Muscle of back (tissue), 11 donors: ENCODE data around the gene PTPRQ. TPM values are rescaled to one million over a fixed set of nuclear protein-coding genes. Genes with fewer than 3 reads are reported as not detected.

Source experiments
- DNase-seq, 3 donors: peaks; one replicate each; pipeline versions ENCODE4 v3.0.0 to v3.0.0-alpha.2; 2013
- polyA plus RNA-seq, 10 donors: library from polyadenylated mRNA; unstranded; fragments of 120-200 nt; gene quantifications; one replicate each; pipeline ENCODE4 v1.2.1, GENCODE V29; 2013; ENCODE audit not compliant: insufficient read length in 10 of 10

The PTPRQ gene
- polyA plus RNA-seq, 10 donors: 0.36 to 2.4 (median 1.3) TPM

GRCh38 chr12:80565271-80565670 lies 121.2 kb downstream of the PTPRQ start:
- DNase-seq: peak; percentile 29 to 68 (median 54)

GRCh38 chr12:80567401-80567800 lies 123.4 kb downstream of the PTPRQ start:
- DNase-seq: no peak

GRCh38 chr12:80576641-80577418 lies 132.8 kb downstream of the PTPRQ start:
- DNase-seq: no peak

GRCh38 chr12:80580254-80580653 lies 136.2 kb downstream of the PTPRQ start:
- DNase-seq: peak; percentile 22 to 93 (median 53)

- no peak for DNase-seq
Observed at GRCh38 chr12:80581783-80582182, 137.7 kb downstream of the PTPRQ start.

- DNase-seq: no peak
Observed at GRCh38 chr12:80582431-80582830, 138.4 kb downstream of the PTPRQ start.

- no peak for DNase-seq
Observed at GRCh38 chr12:80589077-80589476, 145.0 kb downstream of the PTPRQ start.

- DNase-seq: no peak
Observed at GRCh38 chr12:80590085-80590484, 146.1 kb downstream of the PTPRQ start.

GRCh38 chr12:80593766-80594165 lies 149.7 kb downstream of the PTPRQ start:
- peak in 1 of 3 donors; percentile 90 for DNase-seq

- no peak for DNase-seq
Observed at GRCh38 chr12:80596509-80596908, 152.5 kb downstream of the PTPRQ start.

GRCh38 chr12:80598004-80598606 lies 154.1 kb downstream of the PTPRQ start:
- DNase-seq: peak; percentile 16 to 49 (median 47)

- DNase-seq: no peak
Observed at GRCh38 chr12:80602455-80602854, 158.4 kb downstream of the PTPRQ start.

GRCh38 chr12:80607361-80608135 lies 163.5 kb downstream of the PTPRQ start:
- no peak for DNase-seq

GRCh38 chr12:80617733-80618132 lies 173.7 kb downstream of the PTPRQ start:
- no peak for DNase-seq

- no peak for DNase-seq
Observed at GRCh38 chr12:80620281-80620680, 176.2 kb downstream of the PTPRQ start.

- DNase-seq: no peak
Observed at GRCh38 chr12:80622271-80622670, 178.2 kb downstream of the PTPRQ start.

- no peak for DNase-seq
Observed at GRCh38 chr12:80625051-80625450, 181.0 kb downstream of the PTPRQ start.

GRCh38 chr12:80625901-80626300 lies 181.9 kb downstream of the PTPRQ start:
- no peak for DNase-seq

GRCh38 chr12:80627782-80628181 lies 183.7 kb downstream of the PTPRQ start:
- peak in 1 of 3 donors; percentile 53 for DNase-seq

- DNase-seq: no peak
Observed at GRCh38 chr12:80632835-80633234, 188.8 kb downstream of the PTPRQ start.

GRCh38 chr12:80634903-80635302 lies 190.9 kb downstream of the PTPRQ start:
- no peak for DNase-seq

GRCh38 chr12:80636832-80637231 lies 192.8 kb downstream of the PTPRQ start:
- DNase-seq: no peak

- no peak for DNase-seq
Observed at GRCh38 chr12:80641936-80642335, 197.9 kb downstream of the PTPRQ start.
